Stimulated activated CD4-positive, alpha-beta T cell treated with anti-CD3 and anti-CD28 coated beads, Interleukin-2, amount 100 ng/mL, for 24 hours (primary cell): ENCODE measurements around the gene BCDIN3D.

Source experiments
- DNase-seq, 2 donors: peaks; one replicate each; pipeline ENCODE4 v3.0.0-alpha.2; 2020

Gene BCDIN3D

GRCh38 chr12:49795654-49796105, 47.2 kb downstream of the BCDIN3D start:
- DNase-seq, result no peak

DNA sequence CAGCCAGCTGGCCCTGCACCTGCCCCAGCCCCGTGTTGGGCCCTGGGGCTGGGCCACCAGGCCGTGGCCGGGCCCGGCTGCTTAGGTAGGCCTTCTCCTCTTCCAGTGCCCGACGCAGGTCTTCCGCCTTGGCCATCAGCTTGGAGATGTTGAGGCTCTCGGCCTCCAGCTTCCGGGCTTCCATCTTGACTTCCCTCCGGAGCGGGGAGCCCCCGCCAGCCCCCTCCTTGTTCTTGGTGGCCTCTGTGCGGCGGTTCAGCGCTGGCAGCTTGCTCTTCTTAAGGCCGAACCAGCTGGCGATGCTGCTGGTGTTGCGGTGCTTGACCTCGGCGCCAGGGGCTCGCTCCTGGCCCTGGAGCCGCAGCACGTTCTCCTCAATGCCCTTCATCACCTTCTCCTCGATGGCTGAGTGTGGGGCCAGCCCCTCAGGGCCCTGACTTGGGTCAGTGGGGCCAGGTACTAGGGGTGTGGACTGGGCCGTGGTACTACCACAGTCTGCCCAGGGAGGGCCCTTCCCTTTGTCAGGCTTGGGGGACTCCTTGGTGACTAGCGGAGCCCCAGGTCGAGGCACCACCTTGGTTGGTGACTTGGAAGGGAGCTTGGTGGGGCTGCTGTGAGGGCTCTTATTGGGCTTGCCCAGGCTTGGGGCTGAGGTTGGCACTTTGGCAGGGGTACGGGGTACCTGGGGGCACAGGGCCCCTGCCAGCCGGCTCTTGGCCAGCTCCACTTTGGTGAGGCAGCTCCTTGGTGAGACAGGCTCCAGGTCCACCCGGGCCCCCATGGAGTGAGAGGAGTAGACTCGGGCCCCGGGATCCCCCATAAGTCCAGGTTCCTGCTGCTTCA, 47.9 kb downstream of the BCDIN3D start:
- no peak for DNase-seq

DNA sequence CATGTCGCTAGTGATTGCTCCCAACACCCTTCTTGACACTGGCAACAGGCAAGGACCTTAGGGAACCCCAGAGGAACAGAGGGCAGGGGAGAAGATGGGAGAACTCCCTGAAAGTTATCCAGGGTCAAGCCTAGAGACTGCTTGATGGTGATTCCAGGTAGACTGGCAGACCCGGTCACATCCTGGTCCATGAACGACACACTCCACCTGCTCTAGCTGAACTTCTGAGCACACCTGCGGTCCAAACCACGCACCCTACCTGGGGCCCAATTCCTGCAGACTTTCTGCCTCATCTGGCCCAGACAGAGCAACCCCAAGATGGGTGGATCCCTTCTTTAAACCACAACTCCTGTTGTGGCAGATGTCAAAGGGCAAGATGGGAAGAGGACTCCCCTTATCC, 48.9 kb downstream of the BCDIN3D start:
- no peak for DNase-seq

- DNase-seq, result no peak
These were observed 49.3 kb downstream of the BCDIN3D start for GRCh38 chr12:49793620-49794019.

DNA sequence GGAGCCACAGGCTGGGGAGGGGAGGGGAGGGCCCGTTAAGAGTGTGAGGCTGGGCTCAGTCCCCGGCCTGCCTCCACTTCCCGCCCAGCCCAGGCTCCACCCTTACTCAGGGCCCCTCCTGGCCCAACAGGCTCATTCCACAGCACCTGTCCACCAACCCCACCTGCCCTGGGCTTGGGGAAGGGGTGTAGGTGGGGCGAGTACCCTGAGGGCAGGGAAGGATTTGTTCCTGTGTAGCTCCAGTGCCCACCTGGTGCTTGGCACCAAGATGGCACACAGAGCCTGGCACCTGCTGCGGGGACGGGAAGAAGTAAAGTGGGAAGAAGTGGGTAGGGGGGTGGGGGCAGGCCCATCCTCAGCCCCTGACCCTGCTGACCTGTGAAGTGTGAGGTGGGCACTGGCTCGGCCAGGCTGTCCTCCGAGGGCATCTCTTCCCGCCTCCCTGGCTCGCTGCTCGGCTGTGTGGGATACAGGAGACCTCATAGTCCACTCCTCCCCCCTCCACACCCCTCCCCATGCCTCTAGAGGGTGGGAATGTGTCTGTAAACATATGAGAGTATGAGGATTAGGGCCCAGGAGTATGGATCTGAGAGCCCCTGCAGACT, 49.8 kb downstream of the BCDIN3D start:
- DNase-seq, result no peak

- no peak for DNase-seq
These were observed 50.5 kb downstream of the BCDIN3D start for GRCh38 chr12:49792181-49792970.

GRCh38 chr12:49791700-49792099, 51.2 kb downstream of the BCDIN3D start:
- DNase-seq, result no peak

DNA sequence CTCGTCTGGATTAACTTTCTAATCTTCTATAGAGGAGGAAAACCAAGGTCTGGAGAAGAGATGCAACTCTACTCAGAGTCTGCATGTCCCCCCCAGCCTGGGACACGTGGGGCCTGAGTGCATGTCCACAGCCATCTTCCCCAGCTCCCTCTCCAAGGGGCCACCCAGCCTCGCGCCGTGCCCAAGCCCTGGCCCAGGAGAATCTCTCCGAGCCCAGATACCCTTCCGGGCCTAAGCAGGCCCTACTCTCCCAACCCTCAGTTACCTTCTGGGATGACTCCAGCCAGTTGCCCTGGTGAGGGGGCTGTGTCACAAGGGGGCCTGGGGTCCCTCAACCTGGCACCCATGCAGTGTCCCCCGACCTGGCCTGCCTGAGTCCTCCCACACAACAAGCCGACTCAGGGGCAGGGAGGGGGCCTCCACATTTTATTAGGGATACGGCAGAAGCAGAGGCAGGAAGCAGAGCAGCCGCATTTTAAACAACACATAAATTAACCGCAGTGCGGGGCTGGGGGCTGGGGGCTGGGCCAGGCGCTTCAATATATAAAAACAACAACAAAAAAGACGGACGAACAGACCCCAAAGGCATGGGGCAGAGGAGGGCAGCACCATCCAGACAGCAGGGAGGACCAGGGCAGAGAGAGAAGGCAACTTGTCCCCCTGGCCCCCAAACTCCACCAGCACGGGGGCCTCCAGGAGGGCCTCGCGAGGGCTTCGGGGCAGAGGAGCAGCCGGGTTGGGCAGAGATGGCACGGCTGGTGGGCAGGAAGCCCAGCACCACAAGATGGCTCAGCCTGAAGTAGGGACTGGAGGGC, 52.0 kb downstream of the BCDIN3D start:
- DNase-seq, result no peak

GRCh38 chr12:49789992-49790391, 52.9 kb downstream of the BCDIN3D start:
- no peak for DNase-seq

- DNase-seq, result no peak
These were observed 55.2 kb downstream of the BCDIN3D start for GRCh38 chr12:49787672-49788071.
